Measurements from ENCODE around the gene ASIC1. TPM values are rescaled to one million over a fixed set of nuclear protein-coding genes. Genes with fewer than 3 reads are reported as not detected.
"Not testable (repeated sequence)": the region's sequence is repeated elsewhere in the genome, so short reads cannot be mapped to it uniquely, and the experiment has no call there.

Gene ASIC1
- 1.2 and 4.3 TPM in 2 replicates for total RNA-seq (2014; rRNA removed)
- polyA plus RNA-seq (2012): 2.9 TPM

GRCh38 chr12:50057000-50057841 is at the start of gene ASIC1:
Gene ASIC1, plus strand, starts transcription at chr12:50057596. Its CDS starts 1,171 bp downstream, at chr12:50058767.
- peak; percentile 61 for DNase-seq (ENCODE audit: low read depth)

GRCh38 chr12:50013361-50014147 is 43.8 kb upstream of the ASIC1 start:
- DNase-seq (ENCODE audit: low read depth): peak; percentile 32

- no peak for DNase-seq (ENCODE audit: low read depth)
These were observed 43.1 kb upstream of the ASIC1 start for GRCh38 chr12:50014342-50014741.

- peak; percentile 81 for DNase-seq (ENCODE audit: low read depth)
These were observed 40.6 kb upstream of the ASIC1 start for GRCh38 chr12:50016501-50017475.

- peak; percentile 24 for DNase-seq (ENCODE audit: low read depth)
These were observed 39.8 kb upstream of the ASIC1 start for GRCh38 chr12:50017641-50018040.

GRCh38 chr12:50018154-50018553 is 39.2 kb upstream of the ASIC1 start:
- no peak for DNase-seq (ENCODE audit: low read depth)

GRCh38 chr12:50018968-50019367 is 38.4 kb upstream of the ASIC1 start:
- no peak for DNase-seq (ENCODE audit: low read depth)

- no peak for DNase-seq (ENCODE audit: low read depth)
These were observed 37.9 kb upstream of the ASIC1 start for GRCh38 chr12:50019524-50019923.

- DNase-seq (ENCODE audit: low read depth): peak; percentile 75
These were observed 36.4 kb upstream of the ASIC1 start for GRCh38 chr12:50021031-50021430.

- DNase-seq (ENCODE audit: low read depth): no peak
These were observed 34.5 kb upstream of the ASIC1 start for GRCh38 chr12:50022903-50023302.

- no peak for DNase-seq (ENCODE audit: low read depth)
These were observed 33.2 kb upstream of the ASIC1 start for GRCh38 chr12:50024227-50024626.

- DNase-seq (ENCODE audit: low read depth): no peak
These were observed 32.6 kb upstream of the ASIC1 start for GRCh38 chr12:50024805-50025186.

GRCh38 chr12:50025187-50026059 is 32.0 kb upstream of the ASIC1 start, which contains the start of gene RACGAP1:
Gene RACGAP1, minus strand, starts transcription at chr12:50025494. Its CDS starts 8,779 bp downstream, at chr12:50016715.
- DNase-seq (ENCODE audit: low read depth): peak; percentile 99

GRCh38 chr12:50026691-50027090 is 30.7 kb upstream of the ASIC1 start:
- DNase-seq (ENCODE audit: low read depth): no peak

- DNase-seq (ENCODE audit: low read depth): not testable (repeated sequence)
These were observed 26.9 kb upstream of the ASIC1 start for GRCh38 chr12:50030449-50030848.

GRCh38 chr12:50032515-50032853 is 24.9 kb upstream of the ASIC1 start:
- DNase-seq (ENCODE audit: low read depth): no peak

GRCh38 chr12:50032854-50033581 is 24.4 kb upstream of the ASIC1 start:
- DNase-seq (ENCODE audit: low read depth): no peak

GRCh38 chr12:50038336-50038735 is 19.1 kb upstream of the ASIC1 start:
- no peak for DNase-seq (ENCODE audit: low read depth)

- peak; percentile 75 for DNase-seq (ENCODE audit: low read depth)
These were observed 18.1 kb upstream of the ASIC1 start for GRCh38 chr12:50039151-50039835.
